Prostate gland (tissue), 2 donors: ENCODE results near the gene WDR72. TPM values are rescaled to one million over a fixed set of nuclear protein-coding genes. Genes with fewer than 3 reads are reported as not detected.

ENCODE experiments used
- small RNA-seq, 2 donors: library from RNA; depleted of rRNA; stranded (forward); fragments of <200 nt; gene quantifications; one replicate each; pipeline ENCODE3, GENCODE V24; 2016
- total RNA-seq, 2 donors: library from RNA; depleted of rRNA; stranded (reverse); fragments of >200 nt; gene quantifications; one replicate each; pipeline ENCODE4 v1.1.0, GENCODE V29; 2016

Gene WDR72
- total RNA-seq, 2 donors from 2014 or later: 0.64 to 0.80 TPM

Small RNA genes lying within 50 kb of the gene (small RNA-seq; reads per million reads assigned to genes)
- gene RNU2-53P (0 reads per million in 2 donors), gene RNU6-449P (0 reads per million in 2 donors)

Other genes starting within 250 kb of the WDR72 start
- gene UNC13C, start 218.8 kb upstream of the WDR72 start, total RNA-seq: 1 to 10 TPM in 1 of 2 donors, not detected in 1; 3.6 TPM